Mucosa of descending colon (tissue), 3 donors: ENCODE measurements around the gene TASP1. TPM values are rescaled to one million over a fixed set of nuclear protein-coding genes. Genes with fewer than 3 reads are reported as not detected.

Experiments
- ATAC-seq: fragments of 200-7000 bp; cut with Tn5 transposase; one replicate; pipeline ENCODE4 v1.9.1; 2020; ENCODE audit warnings: mild to moderate bottlenecking, moderate library complexity
- DNase-seq, 3 donors: peaks; one replicate each; pipeline ENCODE4 v3.0.0-alpha.2; 2020
- H3K36me3 ChIP-seq: fragments of 200-600 bp; one replicate; pipeline ENCODE4 v1.8.0; 2021; ENCODE audit warnings: low read depth, mild to moderate bottlenecking
- H3K4me1 ChIP-seq: fragments of 200-600 bp; one replicate; pipeline ENCODE4 v1.8.0; 2021; ENCODE audit warnings: low read depth, mild to moderate bottlenecking
- H3K4me3 ChIP-seq: fragments of 200-600 bp; one replicate; pipeline ENCODE4 v1.8.0; 2021; ENCODE audit warnings: mild to moderate bottlenecking
- H3K9me3 ChIP-seq: fragments of 200-600 bp; one replicate; pipeline ENCODE4 v1.8.0; 2021; ENCODE audit warnings: mild to moderate bottlenecking
- intact Hi-C, 2 donors: fragments of 100-400 bp; cut with DNase I in 1 of 2; cut with micrococcal nuclease in 1 of 2; formaldehyde crosslinking; loops; one replicate each; pipeline versions ENCODE4 v1.11.0 to v1.11.1; 2022; cut with DNase I, micrococcal nuclease
- total RNA-seq, 3 donors: library from RNA; stranded (reverse); fragmentation: NEBNext Ultra II Directional in 2 of 3; extraction: Animal tissue kit (Norgen Biotek cat#: 25700) in 2 of 3; gene quantifications; one replicate each; pipeline versions ENCODE4 v1.2.1 to v1.2.4, GENCODE V29; 2021 to 2023
- TF ChIP-seq, protein P1 (sequence below): fragments of 200-600 bp; IDR thresholded peaks from one replicate; pipeline ENCODE4 v1.8.0; 2022; ENCODE audit warnings: antibody characterized with exemption, mild to moderate bottlenecking
- donor health status: DM: no; HTN: no; CAD: no; lungs with moderate emphysema.
- donor health status: DM: no; HTN: no; CAD: no.
- donor health status: DM: no; HTN: yes; CAD: no.

The TASP1 gene
- total RNA-seq, 3 donors from 2014 or later = 13.3 to 15.0 (median 13.8) TPM

- no peak for ATAC-seq
- no peaks in the 10 kb centered on the region for H3K4me1 ChIP-seq
- H3K4me3 ChIP-seq = no peak overlapping the region
- no peaks in the 10 kb centered on the region for H3K36me3 ChIP-seq
- intact Hi-C loops = no loop called here
- H3K9me3 ChIP-seq = no peaks in the 10 kb centered on the region
- TF ChIP-seq, protein P1, sequence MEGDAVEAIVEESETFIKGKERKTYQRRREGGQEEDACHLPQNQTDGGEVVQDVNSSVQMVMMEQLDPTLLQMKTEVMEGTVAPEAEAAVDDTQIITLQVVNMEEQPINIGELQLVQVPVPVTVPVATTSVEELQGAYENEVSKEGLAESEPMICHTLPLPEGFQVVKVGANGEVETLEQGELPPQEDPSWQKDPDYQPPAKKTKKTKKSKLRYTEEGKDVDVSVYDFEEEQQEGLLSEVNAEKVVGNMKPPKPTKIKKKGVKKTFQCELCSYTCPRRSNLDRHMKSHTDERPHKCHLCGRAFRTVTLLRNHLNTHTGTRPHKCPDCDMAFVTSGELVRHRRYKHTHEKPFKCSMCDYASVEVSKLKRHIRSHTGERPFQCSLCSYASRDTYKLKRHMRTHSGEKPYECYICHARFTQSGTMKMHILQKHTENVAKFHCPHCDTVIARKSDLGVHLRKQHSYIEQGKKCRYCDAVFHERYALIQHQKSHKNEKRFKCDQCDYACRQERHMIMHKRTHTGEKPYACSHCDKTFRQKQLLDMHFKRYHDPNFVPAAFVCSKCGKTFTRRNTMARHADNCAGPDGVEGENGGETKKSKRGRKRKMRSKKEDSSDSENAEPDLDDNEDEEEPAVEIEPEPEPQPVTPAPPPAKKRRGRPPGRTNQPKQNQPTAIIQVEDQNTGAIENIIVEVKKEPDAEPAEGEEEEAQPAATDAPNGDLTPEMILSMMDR = no peak
- no peak for DNase-seq
Measured at GRCh38 chr20:13403453-13403852, 235.3 kb downstream of the TASP1 start.

DNA sequence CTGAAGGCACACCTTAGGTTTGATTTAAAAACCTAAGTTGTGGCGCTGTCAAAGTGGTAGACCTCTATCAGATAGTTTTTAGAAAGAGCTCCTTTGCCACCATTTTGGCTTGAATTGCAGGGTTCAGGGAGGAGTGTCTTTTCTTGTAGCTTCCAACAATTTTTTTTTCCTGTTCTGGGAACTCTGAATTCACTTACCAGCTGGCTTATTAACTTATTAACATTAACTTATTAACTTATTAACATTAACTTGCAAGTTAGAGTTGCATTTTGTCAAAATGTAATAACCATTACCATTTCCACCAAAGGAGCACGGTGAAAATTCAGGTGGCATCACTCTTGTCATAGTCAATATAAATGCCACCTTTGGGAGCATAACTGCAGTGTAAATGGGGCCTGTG lies 235.7 kb downstream of the TASP1 start:
- no peaks in the 10 kb centered on the region for H3K4me1 ChIP-seq
- TF ChIP-seq, protein P1 = no peak
- DNase-seq (no peak), ATAC-seq (no peak)
- no peaks in the 10 kb centered on the region for H3K9me3 ChIP-seq
- no peaks in the 10 kb centered on the region for H3K36me3 ChIP-seq
- intact Hi-C loops = no loop called here
- no peak overlapping the region for H3K4me3 ChIP-seq

DNA sequence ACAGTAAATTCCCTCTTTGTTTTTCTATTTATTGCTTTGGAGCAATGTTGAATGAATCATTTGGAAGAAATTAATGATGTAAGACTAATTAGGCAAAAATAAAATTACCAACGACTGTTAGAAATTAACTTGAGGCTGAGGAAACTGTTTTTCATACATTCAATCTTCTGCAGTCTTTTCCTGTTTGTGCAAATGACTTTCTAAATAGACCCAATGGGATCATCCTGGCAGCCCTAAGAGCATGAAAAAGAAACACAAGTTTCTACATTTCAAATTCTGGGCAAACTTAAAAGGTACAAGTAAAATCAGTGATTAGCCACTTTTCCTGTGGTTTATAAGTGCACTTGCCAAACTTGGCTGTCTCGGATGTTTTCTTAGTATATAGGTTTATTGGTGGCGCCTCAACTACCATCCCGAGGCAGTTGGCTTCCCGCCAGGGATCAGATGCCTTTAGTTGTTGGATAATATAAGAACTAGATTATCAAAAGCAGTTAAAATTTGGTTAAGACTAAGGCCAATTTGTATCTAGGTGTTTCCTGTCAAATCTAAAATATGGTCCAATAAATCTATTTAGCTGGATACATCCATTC lies 236.5 kb downstream of the TASP1 start:
- ATAC-seq (no peak), DNase-seq (peak in 2 of 3 donors; percentile 32 to 45)
- Histone ChIP-seq H3K4me3 (no peak overlapping the region), H3K4me1 (no peaks in the 10 kb centered on the region), H3K9me3 (no peaks in the 10 kb centered on the region), H3K36me3 (no peaks in the 10 kb centered on the region)
- TF ChIP-seq, protein P1 = no peak
- intact Hi-C loops = no loop called here

DNA sequence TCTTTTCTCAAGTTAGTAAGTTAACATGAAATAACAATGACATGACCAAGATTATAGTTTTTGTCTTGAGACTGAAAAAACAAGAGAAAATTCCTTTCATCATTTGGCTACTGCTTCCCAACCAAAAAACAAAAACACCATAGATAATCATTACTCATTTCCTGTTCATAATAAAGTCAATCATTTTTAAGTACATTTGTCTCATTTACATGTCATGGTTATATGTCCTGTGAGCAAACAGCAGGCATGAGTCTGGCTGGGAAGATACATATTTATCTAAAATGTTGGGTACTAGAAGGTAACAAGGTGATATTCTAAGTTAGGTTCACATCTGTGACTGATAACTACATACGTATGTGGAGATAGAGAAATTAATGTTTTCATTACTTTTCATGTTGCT lies 237.1 kb downstream of the TASP1 start:
- TF ChIP-seq, protein P1 = no peak
- intact Hi-C loops = no loop called here
- ATAC-seq (no peak), DNase-seq (no peak)
- no peaks in the 10 kb centered on the region for H3K4me1 ChIP-seq
- H3K9me3 ChIP-seq = no peaks in the 10 kb centered on the region
- H3K36me3 ChIP-seq = no peaks in the 10 kb centered on the region
- H3K4me3 ChIP-seq = no peak overlapping the region

DNA sequence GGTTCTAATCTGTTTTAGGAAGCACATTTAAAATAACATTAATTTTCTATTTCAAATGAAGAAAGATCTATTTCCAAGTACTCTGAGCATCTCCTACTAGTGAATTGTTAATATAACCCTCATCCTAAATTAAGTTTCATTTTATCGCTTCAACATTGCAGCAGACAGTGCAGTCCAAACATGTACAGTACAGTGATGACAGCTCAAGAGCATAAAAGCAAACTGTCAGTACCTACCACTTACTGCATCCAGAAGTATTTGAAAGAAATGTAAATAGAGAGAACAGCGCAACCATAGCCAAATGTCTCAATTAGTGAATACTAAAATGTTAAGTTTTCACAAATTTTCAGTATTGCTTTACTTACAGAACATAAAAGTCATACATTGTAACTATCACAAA lies 238.3 kb downstream of the TASP1 start:
- H3K9me3 ChIP-seq = no peaks in the 10 kb centered on the region
- intact Hi-C loops = no loop called here
- no peaks in the 10 kb centered on the region for H3K4me1 ChIP-seq
- no peak overlapping the region for H3K4me3 ChIP-seq
- TF ChIP-seq, protein P1 = no peak
- DNase-seq = no peak
- no peaks in the 10 kb centered on the region for H3K36me3 ChIP-seq
- no peak for ATAC-seq

- DNase-seq (no peak), ATAC-seq (no peak)
- no peaks in the 10 kb centered on the region for H3K4me1 ChIP-seq
- TF ChIP-seq, protein P1 = no peak
- intact Hi-C loops = loop anchor here in 1 of 2 donors (10.0 kb wide), 1 partner anchor 147 kb away; no protein-coding TSS in a partner anchor
- H3K4me3 ChIP-seq = no peak overlapping the region
- no peaks in the 10 kb centered on the region for H3K9me3 ChIP-seq
- no peaks in the 10 kb centered on the region for H3K36me3 ChIP-seq
Measured at GRCh38 chr20:13397300-13397724, 241.4 kb downstream of the TASP1 start.
